ENCODE measurements around the gene ZNF428. TPM values are rescaled to one million over a fixed set of nuclear protein-coding genes. Genes with fewer than 3 reads are reported as not detected.
A peak's percentile ranks its signal among the peaks of the same experiment; 100 is the strongest.

Gene ZNF428, protein sequence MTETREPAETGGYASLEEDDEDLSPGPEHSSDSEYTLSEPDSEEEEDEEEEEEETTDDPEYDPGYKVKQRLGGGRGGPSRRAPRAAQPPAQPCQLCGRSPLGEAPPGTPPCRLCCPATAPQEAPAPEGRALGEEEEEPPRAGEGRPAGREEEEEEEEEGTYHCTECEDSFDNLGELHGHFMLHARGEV
- 10 to 100 TPM; 15.4 to 26.7 (median 20.0) TPM for total RNA-seq

DNA sequence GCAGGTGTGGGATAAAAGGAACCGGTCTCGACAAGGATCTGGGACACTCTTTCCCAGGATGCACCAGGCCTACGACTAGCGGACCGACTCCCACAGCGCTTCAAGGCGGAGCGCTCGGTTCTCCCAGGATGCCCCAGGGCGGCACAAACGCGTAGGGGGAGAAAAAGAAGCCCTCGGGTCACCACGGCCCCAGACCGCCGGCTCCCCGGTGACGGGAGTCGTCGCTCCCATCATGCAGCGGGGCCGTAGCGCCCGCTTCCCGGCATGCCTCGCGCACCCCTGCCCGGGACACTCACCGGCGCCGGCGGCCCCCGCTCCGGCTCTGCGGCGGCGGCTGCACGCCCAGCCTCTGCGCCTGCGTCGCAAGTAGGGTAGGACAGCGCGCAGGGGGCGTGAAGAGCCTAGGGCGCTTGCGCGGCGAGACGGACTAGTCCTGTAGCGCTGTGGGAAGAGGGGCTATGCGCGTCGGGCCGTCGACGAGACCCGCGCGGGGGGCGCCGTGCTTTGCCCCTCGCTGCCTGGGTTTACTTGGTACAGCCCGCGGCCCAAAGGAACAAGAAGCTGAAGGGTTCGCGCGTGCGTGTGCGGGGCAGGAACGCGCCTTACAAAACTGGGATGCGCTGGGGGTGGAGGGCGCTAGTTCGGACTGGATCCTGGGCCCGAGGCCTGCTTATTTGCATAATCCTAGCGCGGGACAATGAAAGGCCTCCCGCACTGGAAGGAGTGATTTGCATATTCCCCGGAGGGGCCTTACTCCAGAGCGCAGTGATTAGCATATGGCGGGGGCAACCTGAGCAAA, at the start of gene ZNF428:
Gene ZNF428, minus strand, starts transcription at position 368 of the 799 bp plus-strand sequence. CDS start 5,325 bp downstream, outside the sequence.
- in situ Hi-C loops (cut with MboI; ENCODE audit: low sequenced_read_pairs in 4 of 4) = no loop called here

DNA sequence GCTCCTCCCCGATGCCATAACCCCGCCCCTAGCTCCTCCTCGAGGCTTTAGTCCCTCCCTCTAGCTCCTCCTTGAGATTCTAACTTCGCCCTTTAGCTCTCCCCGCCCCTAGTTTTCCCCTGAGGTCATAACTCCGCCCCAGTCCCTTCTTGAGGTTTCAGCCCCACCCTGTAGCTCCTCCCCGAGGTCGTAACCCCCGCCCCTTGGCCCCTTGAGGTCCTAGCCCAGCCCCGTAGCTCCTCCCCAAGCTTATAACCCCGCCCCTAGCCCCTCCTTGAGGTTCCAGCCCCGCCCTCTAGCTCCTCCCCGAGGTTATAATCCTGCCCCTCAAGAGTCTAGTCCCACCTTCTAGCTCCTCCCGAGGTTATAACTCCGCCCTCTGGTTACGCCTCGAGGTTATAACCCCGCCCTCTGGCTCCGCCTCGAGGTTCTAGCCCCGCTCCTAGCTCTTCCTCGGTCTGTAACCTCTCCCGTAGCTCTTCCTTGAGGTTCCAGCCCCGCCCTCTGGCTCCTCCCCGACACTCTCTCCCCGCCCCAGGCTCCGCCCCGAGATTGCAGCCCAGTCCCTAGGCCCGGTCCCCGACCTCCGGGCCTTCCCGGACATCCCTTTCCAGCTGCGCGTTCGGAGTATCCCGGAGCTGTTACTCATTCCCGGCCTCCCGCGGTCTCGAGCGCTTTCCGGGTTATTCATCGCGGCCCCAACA, 49.1 kb upstream of the ZNF428 start:
- TF ChIP-seq POLR2A (IDR thresholded peaks at IDR 0.05) = peak; percentile 54 to 84
- TF ChIP-seq, protein P1, sequence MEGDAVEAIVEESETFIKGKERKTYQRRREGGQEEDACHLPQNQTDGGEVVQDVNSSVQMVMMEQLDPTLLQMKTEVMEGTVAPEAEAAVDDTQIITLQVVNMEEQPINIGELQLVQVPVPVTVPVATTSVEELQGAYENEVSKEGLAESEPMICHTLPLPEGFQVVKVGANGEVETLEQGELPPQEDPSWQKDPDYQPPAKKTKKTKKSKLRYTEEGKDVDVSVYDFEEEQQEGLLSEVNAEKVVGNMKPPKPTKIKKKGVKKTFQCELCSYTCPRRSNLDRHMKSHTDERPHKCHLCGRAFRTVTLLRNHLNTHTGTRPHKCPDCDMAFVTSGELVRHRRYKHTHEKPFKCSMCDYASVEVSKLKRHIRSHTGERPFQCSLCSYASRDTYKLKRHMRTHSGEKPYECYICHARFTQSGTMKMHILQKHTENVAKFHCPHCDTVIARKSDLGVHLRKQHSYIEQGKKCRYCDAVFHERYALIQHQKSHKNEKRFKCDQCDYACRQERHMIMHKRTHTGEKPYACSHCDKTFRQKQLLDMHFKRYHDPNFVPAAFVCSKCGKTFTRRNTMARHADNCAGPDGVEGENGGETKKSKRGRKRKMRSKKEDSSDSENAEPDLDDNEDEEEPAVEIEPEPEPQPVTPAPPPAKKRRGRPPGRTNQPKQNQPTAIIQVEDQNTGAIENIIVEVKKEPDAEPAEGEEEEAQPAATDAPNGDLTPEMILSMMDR (IDR thresholded peaks at IDR 0.05 in 4 of 5, conservative IDR thresholded peaks at IDR 0.05 in 1 of 5) = no peak
- ATAC-seq (peak; percentile 94), DNase-seq (peak; percentile 92 to 93)
- intact Hi-C loops (cut with DNase I; ENCODE audit: low total_unique reads) = loop anchor here (2.0 kb wide), 1 partner anchor 32 kb away; no protein-coding TSS in a partner anchor
- peaks cover 15 to 35% (median 27%) of the 10 kb centered on the region in 3 donors for H3K27me3 ChIP-seq
- no peaks in the 10 kb centered on the region for H3K36me3 ChIP-seq
- in situ Hi-C loops (cut with MboI; ENCODE audit: low sequenced_read_pairs in 4 of 4) = loop anchor here in 1 of 4 donors (25.0 kb wide), 2 partner anchors 131 to 231 kb away; partner anchors contain the start of genes ETHE1 and ZNF575
- H3K27ac ChIP-seq = peak overlapping the region; percentile 74 to 87 (median 86)
- H3K4me3 ChIP-seq = peak overlapping the region; percentile 50 to 68 (median 60)
- no peaks in the 10 kb centered on the region for H3K9me3 ChIP-seq
- peaks cover 2 to 5% of the 10 kb centered on the region in 2 donors for H3K4me1 ChIP-seq

More for the DNA sequence above, at the start of gene ZNF428:
- peaks cover 8 to 19% of the 10 kb centered on the region in 2 donors for H3K4me1 ChIP-seq
- H3K27ac ChIP-seq = peak within 1 kb of the TSS; percentile 90 to 96 (median 94)
- intact Hi-C loops (cut with DNase I; ENCODE audit: low total_unique reads) = loop anchor here (1.0 to 5.0 kb wide), 3 partner anchors 19 to 47 kb away; partner anchors contain the start of genes CADM4, IRGQ and ZNF576
- no peaks in the 10 kb centered on the region for H3K27me3 ChIP-seq
- ATAC-seq = peak; percentile 88 to 91
- no peaks in the 10 kb centered on the region for H3K9me3 ChIP-seq
- peak; percentile 70 to 84 for DNase-seq
- H3K4me3 ChIP-seq = peak within 1 kb of the TSS; percentile 82 to 99 (median 90)
- H3K36me3 ChIP-seq = no peaks in the 10 kb centered on the region
- TF ChIP-seq POLR2A (IDR thresholded peaks at IDR 0.05) = peak; percentile 75 to 77
- TF ChIP-seq, protein P1 (IDR thresholded peaks at IDR 0.05 in 4 of 5, conservative IDR thresholded peaks at IDR 0.05 in 1 of 5) = no peak

DNA sequence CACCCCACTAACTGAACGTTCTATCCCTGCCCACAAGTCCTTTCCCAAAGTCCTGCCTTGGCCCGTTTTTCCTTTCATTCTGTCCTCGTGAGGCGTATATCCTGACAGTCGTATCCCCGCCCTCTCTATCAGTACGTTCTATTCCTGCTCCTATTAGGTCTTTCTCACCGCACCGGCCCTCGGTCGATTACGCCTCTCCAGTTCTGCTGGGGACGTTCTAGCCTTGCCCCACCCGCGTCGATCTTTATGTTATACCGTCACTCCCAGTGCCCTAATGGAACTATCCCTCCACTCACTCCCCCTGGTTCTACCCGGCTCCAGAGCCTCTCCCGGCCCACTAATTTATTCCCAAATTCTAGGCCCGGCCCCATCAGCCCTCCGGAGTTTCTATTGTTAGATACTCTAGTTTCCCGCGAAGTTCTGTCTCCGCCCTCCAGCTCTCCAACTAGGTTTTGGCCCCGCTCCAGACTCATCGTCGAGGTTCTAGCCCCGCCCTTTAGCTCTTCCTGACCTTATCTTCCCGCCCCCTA, 48.5 kb upstream of the ZNF428 start:
- H3K4me3 ChIP-seq = peak overlapping the region; percentile 19 to 68 (median 60)
- DNase-seq (no peak), ATAC-seq (no peak)
- in situ Hi-C loops (cut with MboI; ENCODE audit: low sequenced_read_pairs in 4 of 4) (loop anchor here in 1 of 4 donors (25.0 kb wide), 2 partner anchors 131 to 231 kb away; partner anchors contain the start of genes ETHE1 and ZNF575), intact Hi-C loops (cut with DNase I; ENCODE audit: low total_unique reads) (loop anchor here (2.0 kb wide), 1 partner anchor 33 kb away; no protein-coding TSS in a partner anchor)
- H3K27ac ChIP-seq = peak overlapping the region; percentile 33 to 86 (median 62)
- H3K9me3 ChIP-seq = no peaks in the 10 kb centered on the region
- peaks cover 15 to 35% (median 27%) of the 10 kb centered on the region in 3 donors for H3K27me3 ChIP-seq
- H3K36me3 ChIP-seq = no peaks in the 10 kb centered on the region
- H3K4me1 ChIP-seq = peaks cover 2 to 5% of the 10 kb centered on the region in 2 donors
- TF ChIP-seq, protein P1 (IDR thresholded peaks at IDR 0.05 in 4 of 5, conservative IDR thresholded peaks at IDR 0.05 in 1 of 5) = no peak
- no peak for TF ChIP-seq POLR2A (IDR thresholded peaks at IDR 0.05)

Data from gastrocnemius medialis (tissue), 4 donors.